ENCODE data around the gene TDRD9. TPM values are rescaled to one million over a fixed set of nuclear protein-coding genes. Genes with fewer than 3 reads are reported as not detected.

Gene TDRD9
- total RNA-seq, 1 donor from 2014 or later, result not detected

GRCh38 chr14:104081261-104081835 is 153.1 kb downstream of the TDRD9 start:
- Histone ChIP-seq H3K36me3 (ENCODE audit: insufficient read depth, low read length) (no peaks in the 10 kb centered on the region), H3K9me3 (ENCODE audit: insufficient read depth, low read depth, low read length) (no peaks in the 10 kb centered on the region), H3K27me3 (ENCODE audit: insufficient read depth, low read length) (peaks cover 9% of the 10 kb centered on the region), H3K79me2 (ENCODE audit: insufficient read depth, low read length) (no peaks in the 10 kb centered on the region), H3K27ac (ENCODE audit: low read depth, low read length) (no peak overlapping the region), H2AFZ (ENCODE audit: low read depth, low read length) (no peak overlapping the region), H3K4me1 (ENCODE audit: insufficient read depth, low read length) (no peaks in the 10 kb centered on the region), H4K20me1 (ENCODE audit: insufficient read depth, low read length) (no peaks in the 10 kb centered on the region), H3K4me3 (ENCODE audit: insufficient read depth, low read depth, low read length) (no peak overlapping the region), H3K9ac (ENCODE audit: low read length) (no peak overlapping the region), H3K4me2 (ENCODE audit: low read length) (no peak overlapping the region)
- H3K27ac Mint-ChIP-seq (ENCODE audit: unreplicated experiment), result no peak overlapping the region
- peaks cover 38% of the 10 kb centered on the region for H3K27me3 Mint-ChIP-seq (ENCODE audit: low read depth, unreplicated experiment)
- TF ChIP-seq EZH2 (IDR thresholded peaks at IDR 0.05; ENCODE audit: insufficient read depth, low read length), result no peak
- TF ChIP-seq, protein P1, sequence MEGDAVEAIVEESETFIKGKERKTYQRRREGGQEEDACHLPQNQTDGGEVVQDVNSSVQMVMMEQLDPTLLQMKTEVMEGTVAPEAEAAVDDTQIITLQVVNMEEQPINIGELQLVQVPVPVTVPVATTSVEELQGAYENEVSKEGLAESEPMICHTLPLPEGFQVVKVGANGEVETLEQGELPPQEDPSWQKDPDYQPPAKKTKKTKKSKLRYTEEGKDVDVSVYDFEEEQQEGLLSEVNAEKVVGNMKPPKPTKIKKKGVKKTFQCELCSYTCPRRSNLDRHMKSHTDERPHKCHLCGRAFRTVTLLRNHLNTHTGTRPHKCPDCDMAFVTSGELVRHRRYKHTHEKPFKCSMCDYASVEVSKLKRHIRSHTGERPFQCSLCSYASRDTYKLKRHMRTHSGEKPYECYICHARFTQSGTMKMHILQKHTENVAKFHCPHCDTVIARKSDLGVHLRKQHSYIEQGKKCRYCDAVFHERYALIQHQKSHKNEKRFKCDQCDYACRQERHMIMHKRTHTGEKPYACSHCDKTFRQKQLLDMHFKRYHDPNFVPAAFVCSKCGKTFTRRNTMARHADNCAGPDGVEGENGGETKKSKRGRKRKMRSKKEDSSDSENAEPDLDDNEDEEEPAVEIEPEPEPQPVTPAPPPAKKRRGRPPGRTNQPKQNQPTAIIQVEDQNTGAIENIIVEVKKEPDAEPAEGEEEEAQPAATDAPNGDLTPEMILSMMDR (IDR thresholded peaks at IDR 0.05; ENCODE audit: insufficient read depth, low read depth, low read length), result no peak
- peaks cover 3% of the 10 kb centered on the region for H3K36me3 Mint-ChIP-seq (ENCODE audit: low read depth, unreplicated experiment)
- no peak for DNase-seq (ENCODE audit: low read depth)
- no peaks in the 10 kb centered on the region for H3K4me1 Mint-ChIP-seq (ENCODE audit: low read depth, unreplicated experiment)
- FAIRE-seq, result no peak
- H3K4me3 Mint-ChIP-seq (ENCODE audit: unreplicated experiment), result no peak overlapping the region
- H3K9me3 Mint-ChIP-seq (ENCODE audit: unreplicated experiment), result no peaks in the 10 kb centered on the region

DNA sequence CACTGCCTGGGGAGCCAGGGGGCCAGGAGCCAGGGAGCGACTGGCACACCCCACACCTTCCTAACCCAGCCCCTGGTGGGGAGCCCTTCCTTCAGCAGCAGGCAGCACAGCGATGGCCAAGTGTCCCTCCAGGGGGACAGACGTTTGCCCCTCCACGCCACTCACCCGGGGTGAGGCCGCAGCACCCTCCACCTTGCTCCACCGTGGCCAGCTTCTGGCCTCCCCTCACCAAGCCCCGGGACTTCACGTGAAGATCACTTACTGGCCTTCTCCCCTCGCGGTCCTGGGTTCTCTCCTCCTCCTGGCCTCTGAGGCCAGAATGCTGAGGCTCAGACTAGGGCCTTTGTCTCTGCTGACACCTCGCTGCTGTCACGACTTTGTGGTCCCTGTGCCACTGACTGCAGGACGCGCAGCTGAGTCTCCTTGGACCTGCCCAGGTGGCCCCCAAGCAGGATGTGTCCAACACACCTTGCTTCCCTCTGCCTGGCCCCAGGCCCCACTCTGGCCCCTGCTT is 153.8 kb downstream of the TDRD9 start:
- peaks cover 33% of the 10 kb centered on the region for H3K27me3 Mint-ChIP-seq (ENCODE audit: low read depth, unreplicated experiment)
- Histone ChIP-seq H3K79me2 (ENCODE audit: insufficient read depth, low read length) (no peaks in the 10 kb centered on the region), H4K20me1 (ENCODE audit: insufficient read depth, low read length) (no peaks in the 10 kb centered on the region), H3K9me3 (ENCODE audit: insufficient read depth, low read depth, low read length) (no peaks in the 10 kb centered on the region), H3K4me1 (ENCODE audit: insufficient read depth, low read length) (no peaks in the 10 kb centered on the region), H3K27me3 (ENCODE audit: insufficient read depth, low read length) (peaks cover 10% of the 10 kb centered on the region), H2AFZ (ENCODE audit: low read depth, low read length) (no peak overlapping the region), H3K4me2 (ENCODE audit: low read length) (no peak overlapping the region), H3K36me3 (ENCODE audit: insufficient read depth, low read length) (no peaks in the 10 kb centered on the region), H3K27ac (ENCODE audit: low read depth, low read length) (no peak overlapping the region), H3K4me3 (ENCODE audit: insufficient read depth, low read depth, low read length) (no peak overlapping the region), H3K9ac (ENCODE audit: low read length) (no peak overlapping the region)
- DNase-seq (ENCODE audit: low read depth) (no peak), FAIRE-seq (no peak)
- H3K36me3 Mint-ChIP-seq (ENCODE audit: low read depth, unreplicated experiment), result peaks cover 3% of the 10 kb centered on the region
- no peak for TF ChIP-seq EZH2 (IDR thresholded peaks at IDR 0.05; ENCODE audit: insufficient read depth, low read length)
- TF ChIP-seq, protein P1 (IDR thresholded peaks at IDR 0.05; ENCODE audit: insufficient read depth, low read depth, low read length), result no peak
- no peak overlapping the region for H3K27ac Mint-ChIP-seq (ENCODE audit: unreplicated experiment)
- no peak overlapping the region for H3K4me3 Mint-ChIP-seq (ENCODE audit: unreplicated experiment)
- H3K4me1 Mint-ChIP-seq (ENCODE audit: low read depth, unreplicated experiment), result no peaks in the 10 kb centered on the region
- no peaks in the 10 kb centered on the region for H3K9me3 Mint-ChIP-seq (ENCODE audit: unreplicated experiment)

GRCh38 chr14:104082807-104083206 is 154.6 kb downstream of the TDRD9 start:
- Histone ChIP-seq H3K27me3 (ENCODE audit: insufficient read depth, low read length) (peaks cover 10% of the 10 kb centered on the region), H3K36me3 (ENCODE audit: insufficient read depth, low read length) (no peaks in the 10 kb centered on the region), H3K4me3 (ENCODE audit: insufficient read depth, low read depth, low read length) (no peak overlapping the region), H3K9me3 (ENCODE audit: insufficient read depth, low read depth, low read length) (no peaks in the 10 kb centered on the region), H3K79me2 (ENCODE audit: insufficient read depth, low read length) (no peaks in the 10 kb centered on the region), H3K4me1 (ENCODE audit: insufficient read depth, low read length) (no peaks in the 10 kb centered on the region), H3K9ac (ENCODE audit: low read length) (no peak overlapping the region), H4K20me1 (ENCODE audit: insufficient read depth, low read length) (no peaks in the 10 kb centered on the region), H3K27ac (ENCODE audit: low read depth, low read length) (no peak overlapping the region), H3K4me2 (ENCODE audit: low read length) (no peak overlapping the region), H2AFZ (ENCODE audit: low read depth, low read length) (no peak overlapping the region)
- Mint-ChIP-seq H3K4me3 (ENCODE audit: unreplicated experiment) (no peak overlapping the region), H3K27me3 (ENCODE audit: low read depth, unreplicated experiment) (peaks cover 39% of the 10 kb centered on the region), H3K36me3 (ENCODE audit: low read depth, unreplicated experiment) (peaks cover 3% of the 10 kb centered on the region), H3K27ac (ENCODE audit: unreplicated experiment) (no peak overlapping the region), H3K9me3 (ENCODE audit: unreplicated experiment) (no peaks in the 10 kb centered on the region), H3K4me1 (ENCODE audit: low read depth, unreplicated experiment) (no peaks in the 10 kb centered on the region)
- no peak for FAIRE-seq
- TF ChIP-seq EZH2 (IDR thresholded peaks at IDR 0.05; ENCODE audit: insufficient read depth, low read length), result no peak
- TF ChIP-seq, protein P1 (IDR thresholded peaks at IDR 0.05; ENCODE audit: insufficient read depth, low read depth, low read length), result no peak
- DNase-seq (ENCODE audit: low read depth), result no peak
